ENCODE data around the gene ESR2.

DNA sequence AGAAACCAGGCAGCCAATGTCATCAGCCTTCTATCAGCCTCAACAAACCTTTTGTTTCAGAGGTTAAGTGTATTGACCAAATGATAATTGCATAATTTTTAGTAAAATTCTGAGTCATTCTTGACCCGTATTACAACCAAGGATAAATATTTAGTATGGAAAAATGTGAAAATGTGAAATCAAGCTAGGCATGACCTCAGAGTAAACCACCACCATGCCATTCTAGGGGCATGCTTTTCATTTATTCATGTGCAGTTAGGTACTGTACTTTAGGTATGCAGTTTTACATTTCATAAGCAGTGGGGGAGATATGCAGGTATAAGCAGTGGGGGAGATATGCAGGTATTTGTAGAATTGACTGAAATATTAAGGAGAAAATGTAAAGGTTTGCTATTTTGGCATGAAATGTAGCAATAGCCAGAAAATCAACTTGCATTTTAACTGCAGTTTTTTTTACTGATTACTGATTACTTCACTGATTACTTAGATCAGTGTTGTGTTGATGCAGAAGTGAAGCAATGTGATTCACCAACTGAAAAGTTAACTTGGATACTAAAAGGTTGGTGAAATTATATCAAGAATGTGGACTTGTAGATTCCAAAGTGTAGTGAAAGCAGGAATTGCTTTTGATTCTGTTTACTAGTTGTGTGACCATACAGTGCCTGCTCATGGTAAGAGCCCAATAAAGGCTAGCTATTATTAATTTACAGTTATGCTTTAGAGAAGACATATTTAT lies 184.2 kb downstream of the ESR2 start:
- TF ChIP-seq POLR2A (IDR thresholded peaks at IDR 0.05): no peak
- TF ChIP-seq, protein P1, sequence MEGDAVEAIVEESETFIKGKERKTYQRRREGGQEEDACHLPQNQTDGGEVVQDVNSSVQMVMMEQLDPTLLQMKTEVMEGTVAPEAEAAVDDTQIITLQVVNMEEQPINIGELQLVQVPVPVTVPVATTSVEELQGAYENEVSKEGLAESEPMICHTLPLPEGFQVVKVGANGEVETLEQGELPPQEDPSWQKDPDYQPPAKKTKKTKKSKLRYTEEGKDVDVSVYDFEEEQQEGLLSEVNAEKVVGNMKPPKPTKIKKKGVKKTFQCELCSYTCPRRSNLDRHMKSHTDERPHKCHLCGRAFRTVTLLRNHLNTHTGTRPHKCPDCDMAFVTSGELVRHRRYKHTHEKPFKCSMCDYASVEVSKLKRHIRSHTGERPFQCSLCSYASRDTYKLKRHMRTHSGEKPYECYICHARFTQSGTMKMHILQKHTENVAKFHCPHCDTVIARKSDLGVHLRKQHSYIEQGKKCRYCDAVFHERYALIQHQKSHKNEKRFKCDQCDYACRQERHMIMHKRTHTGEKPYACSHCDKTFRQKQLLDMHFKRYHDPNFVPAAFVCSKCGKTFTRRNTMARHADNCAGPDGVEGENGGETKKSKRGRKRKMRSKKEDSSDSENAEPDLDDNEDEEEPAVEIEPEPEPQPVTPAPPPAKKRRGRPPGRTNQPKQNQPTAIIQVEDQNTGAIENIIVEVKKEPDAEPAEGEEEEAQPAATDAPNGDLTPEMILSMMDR (IDR thresholded peaks at IDR 0.05): no peak

Measured in body of pancreas (tissue), 4 donors.